Activated CD4-positive, alpha-beta T cell treated with anti-CD3 and anti-CD28 coated beads for 36 hours (primary cell): ENCODE results near the gene INPP5D. TPM values are rescaled to one million over a fixed set of nuclear protein-coding genes. Genes with fewer than 3 reads are reported as not detected.

Source experiments
- ATAC-seq: fragments of 200-7000 bp; cut with Tn5 transposase; one replicate; pipeline ENCODE4 v1.10.0; 2021; ENCODE audit warnings: mild to moderate bottlenecking, moderate library complexity
- CTCF ChIA-PET: fragments of 350-600 bp; sonication (Branson Sonifier 250); formaldehyde crosslinking; loops from one replicate; lab custom pipeline; 2021; ENCODE audit warnings: antibody characterized with exemption; lab: Charles Lee
- POLR2A ChIA-PET: fragments of 350-600 bp; sonication (Branson Sonifier 250); formaldehyde crosslinking; loops from one replicate; lab custom pipeline; 2021; ENCODE audit warnings: antibody characterized with exemption, inconsistent platforms; lab: Charles Lee
- DNase-seq: peaks from one replicate; pipeline ENCODE4 v3.0.0-alpha.2; 2020
- H3K27ac Mint-ChIP-seq: one replicate; pipeline ENCODE4 v1.8.0; 2021; ENCODE audit warnings: mixed read lengths
- H3K27me3 Mint-ChIP-seq: one replicate; pipeline ENCODE4 v1.8.0; 2021; ENCODE audit warnings: mixed read lengths
- H3K36me3 Mint-ChIP-seq: one replicate; pipeline ENCODE4 v1.8.0; 2021; ENCODE audit warnings: low read depth, mixed read lengths
- H3K4me1 Mint-ChIP-seq: one replicate; pipeline ENCODE4 v1.8.0; 2021; ENCODE audit warnings: mixed read lengths
- H3K4me3 Mint-ChIP-seq: one replicate; pipeline ENCODE4 v1.8.0; 2021; ENCODE audit warnings: mild to moderate bottlenecking, moderate library complexity, mixed read lengths
- H3K9me3 Mint-ChIP-seq: one replicate; pipeline ENCODE4 v1.8.0; 2021; ENCODE audit warnings: low read depth, mixed read lengths
- intact Hi-C, 2 experiments: fragments of 100-400 bp; cut with DNase I in 1 of 2; cut with micrococcal nuclease in 1 of 2; formaldehyde crosslinking; loops; one replicate each; pipeline versions ENCODE4 v1.14.2 to v1.15.1; 2022 to 2024; cut with DNase I, micrococcal nuclease
- total RNA-seq, 2 experiments: library from RNA; stranded (reverse); gene quantifications; one replicate each; pipeline ENCODE4 v1.2.3, GENCODE V29; 2021

INPP5D gene
- total RNA-seq, 2 experiments from 2014 or later, result 40.5 to 53.4 TPM

DNA sequence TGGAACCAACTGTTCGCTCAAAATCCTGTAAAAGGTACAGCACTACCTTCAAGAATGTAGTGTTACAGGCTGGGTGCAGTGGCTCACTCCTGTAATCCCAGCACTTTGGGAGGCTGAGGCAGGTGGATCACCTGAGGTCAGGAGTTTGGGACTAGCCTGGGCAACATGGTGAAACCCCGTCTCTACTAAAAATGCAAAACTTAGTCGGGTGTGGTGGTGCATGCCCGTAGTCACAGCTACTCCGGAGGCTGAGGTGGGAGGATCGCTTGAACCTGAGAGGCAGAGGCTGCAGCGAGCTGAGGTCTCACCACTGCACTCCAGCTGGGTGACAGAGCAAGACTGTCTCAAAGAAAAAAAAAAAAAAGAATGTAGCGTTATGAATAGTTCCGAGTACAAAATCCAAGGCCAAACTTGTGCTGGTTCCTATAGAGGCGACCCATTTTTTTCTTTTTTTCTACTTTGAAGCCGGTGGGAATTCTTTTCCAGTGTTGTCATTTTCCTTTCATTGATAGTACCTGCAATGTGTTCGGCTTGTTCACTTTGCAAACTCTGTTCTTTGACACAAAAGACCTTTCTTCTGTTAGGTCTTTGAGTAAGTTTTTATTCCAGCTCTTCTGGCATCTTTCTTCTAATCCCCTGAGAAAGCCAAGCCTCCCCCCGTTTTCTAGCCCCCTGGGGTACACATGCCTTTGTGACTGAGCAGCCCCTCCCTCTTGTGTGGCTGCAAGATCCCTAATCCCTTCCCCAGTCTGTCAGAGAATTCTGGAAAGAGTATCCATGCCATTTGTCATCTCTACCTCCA, 25.1 kb downstream of the INPP5D start:
- peak overlapping the region; percentile 78 for H3K27ac Mint-ChIP-seq
- DNase-seq (no peak), ATAC-seq (no peak)
- no peaks in the 10 kb centered on the region for H3K27me3 Mint-ChIP-seq
- no peak overlapping the region for H3K4me3 Mint-ChIP-seq
- ChIA-PET CTCF (interaction anchor here (1.4 kb wide), 1 partner anchor 25 kb away, joined by 4 read pairs; the partner anchor contains the start of gene INPP5D), POLR2A (interaction anchor here (1.0 kb wide), 1 partner anchor 25 kb away, joined by 9 read pairs; the partner anchor contains the start of gene INPP5D)
- peaks cover 48% of the 10 kb centered on the region for H3K36me3 Mint-ChIP-seq
- no peaks in the 10 kb centered on the region for H3K9me3 Mint-ChIP-seq
- H3K4me1 Mint-ChIP-seq, result peaks cover 73% of the 10 kb centered on the region
- intact Hi-C loops, result loop anchor here in 1 of 2 experiments (10.0 kb wide), 2 partner anchors 1210 to 1300 kb away; partner anchors contain the start of genes COPS7B and PDE6D

DNA sequence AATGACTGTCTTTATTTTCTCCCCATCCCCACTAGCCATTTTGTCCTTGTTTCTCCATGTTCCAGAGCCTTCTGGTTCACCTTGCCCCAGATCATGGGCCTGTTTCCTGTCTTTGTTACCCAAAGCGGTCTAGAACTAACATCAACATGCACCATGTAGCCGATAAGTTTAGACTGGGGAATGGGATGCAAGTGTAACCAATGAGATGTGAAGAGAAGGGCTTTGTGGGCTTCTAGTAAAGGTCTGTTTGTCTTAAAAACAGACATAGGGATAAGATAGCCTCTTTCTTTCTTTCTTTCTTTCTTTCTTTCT, 25.7 kb downstream of the INPP5D start:
- Mint-ChIP-seq H3K9me3 (no peaks in the 10 kb centered on the region), H3K4me1 (peaks cover 69% of the 10 kb centered on the region), H3K36me3 (peaks cover 46% of the 10 kb centered on the region), H3K27ac (peak overlapping the region; percentile 78), H3K4me3 (no peak overlapping the region), H3K27me3 (no peaks in the 10 kb centered on the region)
- no peak for ATAC-seq
- intact Hi-C loops, result loop anchor here in 1 of 2 experiments (10.0 kb wide), 2 partner anchors 1209 to 1301 kb away; partner anchors contain the start of genes COPS7B and PDE6D
- ChIA-PET POLR2A (no interaction called here), CTCF (interaction anchor here (1.0 to 1.4 kb wide), 2 partner anchors 25 to 32 kb away, joined by 4 read pairs; partner anchors contain the start of gene INPP5D)
- DNase-seq, result no peak

DNA sequence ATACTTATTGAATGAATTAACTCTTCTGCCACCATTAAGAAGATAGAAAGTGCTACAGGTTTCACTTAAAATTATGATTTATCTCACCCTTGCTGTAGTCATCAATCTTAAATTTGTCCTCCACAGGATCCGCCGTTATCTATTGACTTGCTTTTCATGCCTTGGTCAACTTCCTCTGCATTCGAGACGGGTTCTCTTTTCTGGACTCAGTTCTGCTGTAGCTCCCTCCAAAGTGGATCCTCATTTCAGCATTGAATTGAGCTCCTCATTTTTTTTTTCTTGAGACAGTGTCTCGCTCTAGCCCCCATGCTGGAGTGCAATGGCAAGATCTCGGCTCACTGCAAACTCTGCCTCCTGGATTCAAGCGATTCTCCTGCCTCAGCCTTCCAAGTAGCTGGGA, 27.6 kb downstream of the INPP5D start:
- intact Hi-C loops, result loop anchor here in 1 of 2 experiments (10.0 kb wide), 2 partner anchors 1207 to 1303 kb away; partner anchors contain the start of genes COPS7B and PDE6D
- Mint-ChIP-seq H3K4me3 (no peak overlapping the region), H3K27ac (no peak overlapping the region), H3K9me3 (no peaks in the 10 kb centered on the region), H3K27me3 (no peaks in the 10 kb centered on the region), H3K4me1 (peaks cover 61% of the 10 kb centered on the region), H3K36me3 (peaks cover 42% of the 10 kb centered on the region)
- CTCF ChIA-PET, result interaction anchor here (0.9 to 1.5 kb wide), 4 partner anchors 9 to 183 kb away, joined by 3 to 4 read pairs (median 4); no protein-coding TSS in a partner anchor
- ATAC-seq (no peak), DNase-seq (no peak)
- POLR2A ChIA-PET, result no interaction called here

DNA sequence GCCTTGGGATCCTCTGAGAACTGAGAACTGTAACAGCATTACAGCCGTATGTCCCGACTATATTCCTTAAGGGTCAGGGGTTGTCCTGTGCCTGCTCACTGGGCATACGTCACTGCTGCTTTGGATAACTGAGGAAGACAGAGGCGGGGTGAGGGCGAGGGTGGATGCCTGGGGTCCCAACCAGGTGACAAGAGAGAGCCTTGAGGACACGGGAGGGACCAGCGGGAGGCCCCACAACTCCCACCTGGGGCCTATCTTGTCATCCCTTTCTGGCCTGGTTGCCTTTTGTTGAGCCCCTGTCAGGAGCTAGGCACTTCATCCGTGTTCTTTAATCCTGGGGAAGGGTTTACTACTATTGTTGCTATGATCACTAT, 28.8 kb downstream of the INPP5D start:
- peaks cover 56% of the 10 kb centered on the region for H3K4me1 Mint-ChIP-seq
- ChIA-PET POLR2A (no interaction called here), CTCF (interaction anchor here (0.9 to 1.2 kb wide), 2 partner anchors 12 to 35 kb away, joined by 3 read pairs; no protein-coding TSS in a partner anchor)
- DNase-seq (no peak), ATAC-seq (no peak)
- peaks cover 45% of the 10 kb centered on the region for H3K36me3 Mint-ChIP-seq
- no peak overlapping the region for H3K4me3 Mint-ChIP-seq
- intact Hi-C loops, result loop anchor here in 1 of 2 experiments (10.0 kb wide), 2 partner anchors 1206 to 1304 kb away; partner anchors contain the start of genes COPS7B and PDE6D
- no peaks in the 10 kb centered on the region for H3K9me3 Mint-ChIP-seq
- H3K27ac Mint-ChIP-seq, result no peak overlapping the region
- H3K27me3 Mint-ChIP-seq, result no peaks in the 10 kb centered on the region

DNA sequence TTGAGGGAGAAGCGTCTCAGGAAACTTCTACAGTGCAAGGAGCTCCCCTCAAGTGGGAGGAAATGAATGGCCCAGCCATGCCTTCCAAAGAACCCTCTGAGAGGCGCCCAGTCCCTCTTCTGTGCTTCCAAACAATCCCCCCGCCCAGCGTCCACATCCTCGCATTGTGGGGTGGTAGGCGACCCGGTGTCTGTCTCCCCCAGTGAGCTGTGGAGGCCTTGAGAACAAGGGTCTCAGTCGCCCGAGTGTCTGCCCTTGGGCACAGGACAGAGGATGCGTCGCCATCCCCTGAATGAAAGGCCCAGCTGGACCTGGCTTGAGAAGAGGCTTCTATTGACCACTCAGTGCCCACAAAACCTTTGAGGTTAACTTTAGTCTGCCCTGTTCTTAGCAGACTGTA, 29.7 kb downstream of the INPP5D start:
- ChIA-PET POLR2A (interaction anchor here (0.6 kb wide), 1 partner anchor 31 kb away, joined by 3 read pairs; no protein-coding TSS in a partner anchor), CTCF (interaction anchor here (0.9 kb wide), 1 partner anchor 36 kb away, joined by 3 read pairs; no protein-coding TSS in a partner anchor)
- Mint-ChIP-seq H3K4me1 (peaks cover 51% of the 10 kb centered on the region), H3K27ac (no peak overlapping the region), H3K9me3 (no peaks in the 10 kb centered on the region), H3K4me3 (no peak overlapping the region), H3K36me3 (peaks cover 40% of the 10 kb centered on the region), H3K27me3 (no peaks in the 10 kb centered on the region)
- no peak for DNase-seq
- no peak for ATAC-seq
- intact Hi-C loops, result loop anchor here in 1 of 2 experiments (10.0 kb wide), 2 partner anchors 1205 to 1305 kb away; partner anchors contain the start of genes COPS7B and PDE6D

DNA sequence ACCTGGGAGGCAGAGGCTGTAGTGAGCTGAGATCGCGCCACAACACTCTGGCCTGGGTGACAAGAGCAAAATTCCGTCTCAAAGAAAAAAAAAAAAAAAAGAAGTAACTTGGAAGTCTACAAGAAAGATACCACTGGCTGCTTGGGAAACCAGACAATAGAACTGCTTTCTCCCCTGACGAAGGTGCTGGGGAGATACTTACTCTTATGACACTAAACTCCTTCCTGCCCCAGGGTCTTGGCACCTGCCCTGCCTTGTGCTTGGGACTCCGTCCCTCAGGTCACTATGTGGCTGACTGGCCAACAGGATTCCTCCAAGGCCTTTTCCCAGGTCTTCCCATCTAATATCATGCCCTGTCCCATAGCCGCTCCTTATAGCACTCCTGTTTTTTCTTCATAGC, 30.7 kb downstream of the INPP5D start:
- intact Hi-C loops, result no loop called here
- Mint-ChIP-seq H3K27me3 (no peaks in the 10 kb centered on the region), H3K9me3 (no peaks in the 10 kb centered on the region), H3K4me3 (no peak overlapping the region), H3K27ac (no peak overlapping the region), H3K36me3 (peaks cover 37% of the 10 kb centered on the region), H3K4me1 (peaks cover 43% of the 10 kb centered on the region)
- no peak for DNase-seq
- POLR2A ChIA-PET, result no interaction called here
- no peak for ATAC-seq
- CTCF ChIA-PET, result interaction anchor here (0.6 kb wide), 1 partner anchor 47 kb away, joined by 3 read pairs; no protein-coding TSS in a partner anchor

DNA sequence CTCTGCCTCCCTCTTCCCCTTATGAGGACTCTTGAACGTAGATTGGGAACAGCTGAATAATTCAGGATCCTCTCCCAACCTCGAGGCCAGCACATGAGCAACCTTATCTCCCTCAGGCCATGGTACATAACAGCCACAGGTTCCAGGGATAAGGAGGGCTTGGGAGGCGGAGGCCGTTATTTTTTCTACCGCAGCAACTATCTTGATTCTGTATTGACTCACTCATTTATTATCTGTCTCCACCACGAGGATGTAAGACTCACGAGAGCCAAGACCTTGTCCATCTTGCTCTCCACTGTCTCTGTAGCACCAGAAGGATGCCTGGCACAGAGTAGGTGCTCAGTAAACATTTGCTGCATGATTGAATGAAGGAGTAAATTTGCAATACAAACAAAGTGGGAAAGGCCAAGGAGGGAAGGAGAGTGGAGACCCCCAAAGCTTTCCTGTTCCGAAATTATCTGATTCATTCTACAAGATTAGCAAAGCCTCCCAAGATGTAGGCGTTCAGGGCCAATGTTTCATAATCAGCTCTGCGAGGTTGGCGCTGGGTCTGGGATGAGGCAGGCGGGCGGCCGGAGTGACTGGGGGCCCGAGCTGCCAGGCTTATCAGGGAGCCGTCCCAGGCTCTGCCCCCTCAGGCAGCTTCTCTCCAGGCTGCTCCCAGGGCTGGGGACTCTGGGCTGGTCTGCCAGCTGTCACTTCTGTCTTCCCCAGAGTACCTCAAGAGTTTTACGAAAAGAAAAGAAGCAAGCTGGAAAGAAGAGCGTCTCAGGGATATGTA, 31.6 kb downstream of the INPP5D start:
- DNase-seq (no peak), ATAC-seq (no peak)
- H3K36me3 Mint-ChIP-seq, result peaks cover 32% of the 10 kb centered on the region
- H3K4me1 Mint-ChIP-seq, result peaks cover 37% of the 10 kb centered on the region
- CTCF ChIA-PET, result interaction anchor here (0.6 to 1.5 kb wide), 3 partner anchors 20 to 37 kb away, joined by 3 to 7 read pairs (median 6); partner anchors contain the start of gene INPP5D
- intact Hi-C loops, result no loop called here
- H3K27me3 Mint-ChIP-seq, result no peaks in the 10 kb centered on the region
- no peaks in the 10 kb centered on the region for H3K9me3 Mint-ChIP-seq
- no peak overlapping the region for H3K4me3 Mint-ChIP-seq
- no peak overlapping the region for H3K27ac Mint-ChIP-seq
- POLR2A ChIA-PET, result no interaction called here

DNA sequence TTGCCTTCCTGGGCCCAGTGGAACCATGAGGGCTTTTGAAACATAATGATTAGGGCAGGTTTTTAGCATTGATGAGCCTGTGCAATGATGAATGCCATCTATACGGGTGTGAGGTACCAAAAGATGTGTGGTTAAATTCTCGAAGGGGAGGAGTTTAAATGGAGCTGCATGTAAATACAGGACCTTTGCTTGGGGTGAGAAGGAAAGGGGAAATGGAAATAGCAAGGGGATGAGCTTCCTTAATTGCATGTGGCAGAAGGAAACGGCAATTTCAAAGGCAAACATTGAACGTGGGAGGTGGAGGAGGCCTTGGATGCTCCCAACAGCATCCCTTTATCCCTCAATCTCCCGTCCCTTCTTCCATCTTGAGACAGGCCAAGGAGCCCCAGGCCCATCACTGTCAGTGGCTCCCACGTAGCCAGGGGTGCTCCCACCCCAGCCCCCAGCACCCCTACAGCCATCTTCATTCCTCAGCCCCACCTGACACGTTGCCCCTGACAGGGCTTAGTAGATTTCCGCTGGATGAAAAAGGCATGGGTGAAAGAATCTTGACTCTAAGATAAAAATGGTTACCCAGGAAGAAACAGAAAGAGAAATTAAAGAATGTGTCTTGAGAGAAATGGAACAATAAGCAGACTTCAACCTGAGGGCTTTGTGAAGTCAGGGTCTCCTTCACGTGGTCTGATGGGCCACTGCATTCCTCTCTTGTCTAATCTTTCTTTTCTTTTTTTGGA, 32.5 kb downstream of the INPP5D start:
- ChIA-PET POLR2A (no interaction called here), CTCF (interaction anchor here (0.6 to 1.5 kb wide), 4 partner anchors 21 to 46 kb away, joined by 3 to 7 read pairs (median 4); partner anchors contain the start of gene INPP5D)
- ATAC-seq (no peak), DNase-seq (no peak)
- no peaks in the 10 kb centered on the region for H3K27me3 Mint-ChIP-seq
- intact Hi-C loops, result no loop called here
- no peaks in the 10 kb centered on the region for H3K9me3 Mint-ChIP-seq
- peak overlapping the region; percentile 22 for H3K27ac Mint-ChIP-seq
- H3K4me1 Mint-ChIP-seq, result peaks cover 41% of the 10 kb centered on the region
- H3K4me3 Mint-ChIP-seq, result no peak overlapping the region
- peaks cover 31% of the 10 kb centered on the region for H3K36me3 Mint-ChIP-seq

DNA sequence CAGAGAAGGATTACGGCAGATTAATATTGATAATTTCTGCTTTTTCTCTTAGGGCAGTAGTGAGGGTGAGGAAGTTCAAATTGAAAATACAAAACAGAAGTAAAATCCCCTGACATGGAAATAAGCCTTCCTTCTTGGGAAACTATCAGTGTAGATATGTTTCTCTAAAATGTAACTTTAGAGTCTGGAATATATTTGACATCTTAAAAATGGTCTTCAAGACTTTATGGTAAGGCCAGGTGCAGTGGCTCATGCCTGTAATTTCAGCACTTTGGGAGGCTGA, 33.0 kb downstream of the INPP5D start:
- no peaks in the 10 kb centered on the region for H3K27me3 Mint-ChIP-seq
- ChIA-PET CTCF (no interaction called here), POLR2A (no interaction called here)
- no peak overlapping the region for H3K4me3 Mint-ChIP-seq
- H3K27ac Mint-ChIP-seq, result peak overlapping the region; percentile 22
- ATAC-seq (no peak), DNase-seq (no peak)
- no peaks in the 10 kb centered on the region for H3K9me3 Mint-ChIP-seq
- intact Hi-C loops, result no loop called here
- H3K36me3 Mint-ChIP-seq, result peaks cover 28% of the 10 kb centered on the region
- H3K4me1 Mint-ChIP-seq, result peaks cover 41% of the 10 kb centered on the region

DNA sequence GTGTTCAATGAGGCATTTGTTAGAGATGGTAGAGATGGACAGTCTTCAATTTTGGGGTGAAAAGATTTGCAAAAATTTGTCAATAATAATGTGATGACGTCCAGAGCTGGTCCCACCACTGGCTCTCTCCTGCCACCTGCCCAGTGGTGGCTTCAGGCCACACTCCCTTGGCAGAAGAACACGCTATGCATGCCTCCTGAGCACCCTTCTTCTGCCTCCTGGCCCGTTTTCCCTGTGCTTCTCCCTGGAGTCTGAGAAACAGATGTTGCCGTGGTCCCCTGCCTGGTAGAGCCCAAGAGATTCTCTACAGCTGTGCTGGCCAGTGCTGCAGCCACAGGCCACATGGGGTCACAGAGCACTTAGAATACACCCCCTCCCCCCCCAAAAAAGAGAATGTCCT, 33.6 kb downstream of the INPP5D start:
- ATAC-seq, result no peak
- Mint-ChIP-seq H3K4me1 (peaks cover 46% of the 10 kb centered on the region), H3K36me3 (peaks cover 25% of the 10 kb centered on the region), H3K27me3 (no peaks in the 10 kb centered on the region), H3K27ac (no peak overlapping the region), H3K4me3 (no peak overlapping the region), H3K9me3 (no peaks in the 10 kb centered on the region)
- ChIA-PET POLR2A (no interaction called here), CTCF (interaction anchor here (0.6 kb wide), 1 partner anchor 363 kb away, joined by 4 read pairs; no protein-coding TSS in a partner anchor)
- DNase-seq, result no peak
- intact Hi-C loops, result no loop called here
